ENCODE data around the gene ETV5. TPM values are rescaled to one million over a fixed set of nuclear protein-coding genes. Genes with fewer than 3 reads are reported as not detected.

The ETV5 gene
- total and polyA plus RNA-seq, 12 donors = 1.5 to 12.6 (median 5.3) TPM

DNA sequence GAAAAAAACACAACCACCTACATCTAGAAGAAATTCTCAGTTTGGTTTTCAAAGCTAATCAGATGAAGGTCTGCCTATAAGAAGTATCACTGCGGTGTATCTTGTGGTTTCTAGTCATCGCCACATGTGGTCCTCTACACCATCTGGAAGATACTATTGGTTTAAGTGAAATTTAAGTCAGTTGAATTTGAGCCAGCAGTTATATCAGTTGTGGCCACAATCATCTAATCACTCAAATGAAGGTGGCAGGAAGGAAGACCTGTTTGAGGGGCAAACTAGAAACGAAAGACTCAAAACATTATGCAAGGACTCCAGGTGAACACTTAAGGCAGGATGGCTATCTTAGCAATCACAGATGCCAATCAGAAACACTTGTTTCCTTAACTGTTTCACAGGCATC lies 48.7 kb downstream of the ETV5 start:
- H3K36me3 ChIP-seq = peaks cover 0 to 90% (median 7%) of the 10 kb centered on the region in 9 donors

DNA sequence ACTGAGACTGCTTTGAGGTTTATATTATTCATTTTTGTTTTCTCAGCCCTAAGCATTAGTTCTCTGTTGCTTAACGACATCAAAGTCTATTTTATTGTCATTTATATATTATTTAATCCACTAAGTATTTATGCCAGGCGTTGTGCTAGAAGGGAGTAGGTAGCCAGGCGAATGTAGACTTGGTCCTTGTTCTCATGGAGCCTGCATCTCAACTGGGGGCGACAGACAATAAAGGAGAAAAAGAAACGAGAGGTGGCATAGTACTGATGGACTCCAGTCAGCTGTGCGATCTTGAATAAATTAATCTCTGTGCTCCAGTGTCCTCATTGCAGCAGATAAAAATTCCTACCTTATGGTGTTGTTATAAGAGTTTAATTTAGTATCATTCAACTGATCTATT lies 49.7 kb downstream of the ETV5 start:
- H3K36me3 ChIP-seq = peaks cover 0 to 90% (median 0%) of the 10 kb centered on the region in 9 donors
- no peaks in the 10 kb centered on the region for H3K27me3 ChIP-seq
- DNase-seq (no peak), ATAC-seq (no peak)
- H3K27ac ChIP-seq = no peak overlapping the region
- no peak overlapping the region for H3K4me3 ChIP-seq
- H3K4me1 ChIP-seq = no peaks in the 10 kb centered on the region
- intact Hi-C loops (cut with DNase I) = no loop called here
- 94 to 96% methylated on average over 6 of the region's 6 CpGs for WGBS, 2 donors
- no peaks in the 10 kb centered on the region for H3K9me3 ChIP-seq
- TF ChIP-seq, protein P1, sequence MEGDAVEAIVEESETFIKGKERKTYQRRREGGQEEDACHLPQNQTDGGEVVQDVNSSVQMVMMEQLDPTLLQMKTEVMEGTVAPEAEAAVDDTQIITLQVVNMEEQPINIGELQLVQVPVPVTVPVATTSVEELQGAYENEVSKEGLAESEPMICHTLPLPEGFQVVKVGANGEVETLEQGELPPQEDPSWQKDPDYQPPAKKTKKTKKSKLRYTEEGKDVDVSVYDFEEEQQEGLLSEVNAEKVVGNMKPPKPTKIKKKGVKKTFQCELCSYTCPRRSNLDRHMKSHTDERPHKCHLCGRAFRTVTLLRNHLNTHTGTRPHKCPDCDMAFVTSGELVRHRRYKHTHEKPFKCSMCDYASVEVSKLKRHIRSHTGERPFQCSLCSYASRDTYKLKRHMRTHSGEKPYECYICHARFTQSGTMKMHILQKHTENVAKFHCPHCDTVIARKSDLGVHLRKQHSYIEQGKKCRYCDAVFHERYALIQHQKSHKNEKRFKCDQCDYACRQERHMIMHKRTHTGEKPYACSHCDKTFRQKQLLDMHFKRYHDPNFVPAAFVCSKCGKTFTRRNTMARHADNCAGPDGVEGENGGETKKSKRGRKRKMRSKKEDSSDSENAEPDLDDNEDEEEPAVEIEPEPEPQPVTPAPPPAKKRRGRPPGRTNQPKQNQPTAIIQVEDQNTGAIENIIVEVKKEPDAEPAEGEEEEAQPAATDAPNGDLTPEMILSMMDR (IDR thresholded peaks at IDR 0.05) = no peak

More for the DNA sequence above, 48.7 kb downstream of the ETV5 start:
- ATAC-seq (no peak), DNase-seq (no peak)
- no peak overlapping the region for H3K27ac ChIP-seq
- 82 to 85% methylated on average over 3 of the region's 3 CpGs for WGBS, 2 donors
- H3K4me1 ChIP-seq = no peaks in the 10 kb centered on the region
- no peaks in the 10 kb centered on the region for H3K9me3 ChIP-seq
- H3K27me3 ChIP-seq = no peaks in the 10 kb centered on the region
- TF ChIP-seq, protein P1 (IDR thresholded peaks at IDR 0.05) = no peak
- intact Hi-C loops (cut with DNase I) = no loop called here
- no peak overlapping the region for H3K4me3 ChIP-seq

DNA sequence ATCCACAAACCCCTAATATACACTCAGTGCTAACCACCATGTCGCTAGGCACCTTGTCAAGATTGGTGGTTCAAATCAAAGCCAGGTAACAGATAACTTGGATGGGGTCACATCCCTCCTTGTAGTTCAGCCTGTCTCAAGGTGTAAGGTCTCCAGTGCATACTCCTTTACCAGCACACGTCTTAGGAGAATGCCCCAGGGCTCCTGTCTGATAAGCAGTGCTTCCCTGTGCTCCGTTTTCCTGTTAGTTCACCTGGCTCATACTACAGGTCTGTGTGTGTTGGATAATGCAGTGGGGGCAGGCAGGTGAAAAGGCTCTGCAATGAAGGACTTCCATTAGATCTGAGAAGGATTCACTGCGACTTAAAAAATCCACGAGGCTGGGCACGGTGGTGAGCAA lies 50.7 kb downstream of the ETV5 start:
- no peak overlapping the region for H3K4me3 ChIP-seq
- intact Hi-C loops (cut with DNase I) = no loop called here
- TF ChIP-seq, protein P1 (IDR thresholded peaks at IDR 0.05) = no peak
- H3K4me1 ChIP-seq = no peaks in the 10 kb centered on the region
- ATAC-seq (no peak), DNase-seq (no peak)
- WGBS, 2 donors = 93 to 98% methylated on average over 6 of the region's 6 CpGs
- no peaks in the 10 kb centered on the region for H3K9me3 ChIP-seq
- no peaks in the 10 kb centered on the region for H3K27me3 ChIP-seq
- H3K36me3 ChIP-seq = peaks cover 0 to 91% (median 0%) of the 10 kb centered on the region in 9 donors
- no peak overlapping the region for H3K27ac ChIP-seq

DNA sequence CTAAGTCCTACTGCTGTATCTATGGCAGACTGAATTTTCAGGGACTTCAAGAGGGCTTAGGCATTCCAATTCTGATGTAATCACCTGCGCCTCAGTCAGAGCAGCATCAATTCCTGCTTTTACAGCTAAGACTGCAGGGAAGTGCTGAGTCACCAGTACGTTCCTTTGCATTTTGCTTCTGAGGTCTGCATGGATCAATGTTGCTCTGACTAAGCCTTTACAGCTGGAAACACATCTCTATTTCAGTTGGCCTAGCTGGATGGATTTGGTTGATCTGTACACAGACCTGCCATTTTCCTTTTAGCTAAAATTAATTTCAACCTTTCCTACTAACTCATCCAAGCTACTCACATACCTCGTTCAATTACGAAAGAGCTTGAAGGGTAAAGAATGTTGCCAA lies 51.3 kb downstream of the ETV5 start:
- TF ChIP-seq, protein P1 (IDR thresholded peaks at IDR 0.05) = no peak
- 94 to 97% methylated on average over 4 of the region's 4 CpGs for WGBS, 2 donors

More for the DNA sequence above, 51.3 kb downstream of the ETV5 start:
- Histone ChIP-seq H3K9me3 (no peaks in the 10 kb centered on the region), H3K27ac (no peak overlapping the region), H3K4me1 (no peaks in the 10 kb centered on the region), H3K36me3 (peaks cover 0 to 90% (median 0%) of the 10 kb centered on the region in 9 donors), H3K4me3 (no peak overlapping the region), H3K27me3 (no peaks in the 10 kb centered on the region)
- DNase-seq = no peak
- ATAC-seq = no peak
- intact Hi-C loops (cut with DNase I) = no loop called here
